GM12874 (cell line): ENCODE data around the gene CRTC1.

Experiments used
- TF ChIP-seq, protein P1 (sequence below): IDR thresholded peaks from 2 replicates; pipeline ENCODE4 v1.5.1; 2011; ENCODE audit warnings: low read depth, mild to moderate bottlenecking, control low read depth, low read length, moderate library complexity; ENCODE audit not compliant: insufficient read depth

CRTC1 gene

DNA sequence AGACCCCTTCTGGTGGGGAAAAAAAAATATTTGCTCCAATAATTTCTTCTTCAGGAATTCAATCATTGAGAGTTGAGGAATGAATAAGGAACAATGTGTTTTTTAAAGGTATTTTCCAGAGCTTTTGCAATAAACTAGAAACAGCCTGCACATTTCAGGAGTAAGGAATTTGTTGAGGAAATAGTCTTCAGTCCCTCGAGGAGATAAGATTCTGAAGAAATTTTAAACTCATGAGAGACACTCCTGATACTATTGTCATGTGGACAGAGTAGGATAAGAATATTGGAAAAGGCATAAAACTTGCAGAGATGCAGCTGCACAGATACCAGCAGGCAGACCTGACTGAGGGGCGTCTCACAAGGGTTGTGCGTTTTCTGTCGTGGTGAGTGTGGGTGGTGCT, 71.0 kb downstream of the CRTC1 start:
- TF ChIP-seq, protein P1, sequence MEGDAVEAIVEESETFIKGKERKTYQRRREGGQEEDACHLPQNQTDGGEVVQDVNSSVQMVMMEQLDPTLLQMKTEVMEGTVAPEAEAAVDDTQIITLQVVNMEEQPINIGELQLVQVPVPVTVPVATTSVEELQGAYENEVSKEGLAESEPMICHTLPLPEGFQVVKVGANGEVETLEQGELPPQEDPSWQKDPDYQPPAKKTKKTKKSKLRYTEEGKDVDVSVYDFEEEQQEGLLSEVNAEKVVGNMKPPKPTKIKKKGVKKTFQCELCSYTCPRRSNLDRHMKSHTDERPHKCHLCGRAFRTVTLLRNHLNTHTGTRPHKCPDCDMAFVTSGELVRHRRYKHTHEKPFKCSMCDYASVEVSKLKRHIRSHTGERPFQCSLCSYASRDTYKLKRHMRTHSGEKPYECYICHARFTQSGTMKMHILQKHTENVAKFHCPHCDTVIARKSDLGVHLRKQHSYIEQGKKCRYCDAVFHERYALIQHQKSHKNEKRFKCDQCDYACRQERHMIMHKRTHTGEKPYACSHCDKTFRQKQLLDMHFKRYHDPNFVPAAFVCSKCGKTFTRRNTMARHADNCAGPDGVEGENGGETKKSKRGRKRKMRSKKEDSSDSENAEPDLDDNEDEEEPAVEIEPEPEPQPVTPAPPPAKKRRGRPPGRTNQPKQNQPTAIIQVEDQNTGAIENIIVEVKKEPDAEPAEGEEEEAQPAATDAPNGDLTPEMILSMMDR = no peak

DNA sequence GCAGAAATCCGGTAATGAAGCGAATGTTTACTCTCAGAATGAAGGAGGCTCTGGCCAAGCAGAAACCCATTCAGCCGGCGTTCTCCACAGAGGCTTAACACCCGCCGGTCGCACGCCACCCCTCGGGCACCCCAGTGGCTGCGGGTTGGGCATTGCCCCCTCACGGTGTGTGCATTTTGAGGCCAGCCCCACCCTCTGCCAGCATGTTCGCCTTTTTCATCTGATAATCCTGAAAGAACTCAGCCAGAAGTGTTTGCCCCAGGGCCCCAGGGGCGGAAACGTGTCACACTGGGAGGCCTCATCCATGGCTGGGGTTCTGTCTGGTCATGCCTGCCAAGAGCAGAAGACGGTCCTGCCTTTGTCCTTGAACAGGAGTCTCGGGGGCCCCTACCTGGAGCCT, 73.4 kb downstream of the CRTC1 start:
- TF ChIP-seq, protein P1 = no peak

DNA sequence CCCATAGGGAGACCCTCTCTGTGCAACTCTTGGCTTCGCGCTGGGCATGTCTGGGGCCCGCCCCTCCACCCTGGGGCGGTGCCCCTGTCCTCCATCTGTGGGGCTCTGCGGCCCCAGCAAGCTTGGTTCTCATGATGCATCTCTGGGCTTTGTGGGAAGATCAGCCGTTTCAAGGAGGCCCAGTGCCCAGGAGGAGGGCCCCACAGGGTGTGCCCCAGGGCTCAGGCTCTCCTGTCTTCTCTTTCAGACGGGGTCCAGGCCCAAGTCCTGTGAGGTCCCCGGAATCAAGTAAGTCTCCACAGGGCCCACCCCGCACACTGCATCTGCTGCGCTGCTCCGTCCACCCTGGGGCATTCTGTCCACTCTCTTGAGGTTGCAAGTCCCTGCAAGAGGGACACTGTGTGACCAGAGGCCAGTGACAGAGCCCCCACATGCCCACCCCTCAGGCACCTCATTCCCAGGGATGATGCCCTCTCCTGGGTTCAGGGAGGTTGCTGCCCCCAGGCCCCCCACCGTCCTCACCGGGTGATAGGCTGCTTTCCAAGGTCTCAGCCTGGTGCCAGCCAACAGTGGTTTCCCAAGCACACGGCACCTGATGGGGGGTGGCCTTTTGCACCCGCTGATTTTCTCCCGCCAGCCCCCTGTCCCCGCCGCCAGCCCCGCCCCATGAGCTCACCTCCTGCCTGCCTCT, 76.0 kb downstream of the CRTC1 start:
- TF ChIP-seq, protein P1 = no peak

DNA sequence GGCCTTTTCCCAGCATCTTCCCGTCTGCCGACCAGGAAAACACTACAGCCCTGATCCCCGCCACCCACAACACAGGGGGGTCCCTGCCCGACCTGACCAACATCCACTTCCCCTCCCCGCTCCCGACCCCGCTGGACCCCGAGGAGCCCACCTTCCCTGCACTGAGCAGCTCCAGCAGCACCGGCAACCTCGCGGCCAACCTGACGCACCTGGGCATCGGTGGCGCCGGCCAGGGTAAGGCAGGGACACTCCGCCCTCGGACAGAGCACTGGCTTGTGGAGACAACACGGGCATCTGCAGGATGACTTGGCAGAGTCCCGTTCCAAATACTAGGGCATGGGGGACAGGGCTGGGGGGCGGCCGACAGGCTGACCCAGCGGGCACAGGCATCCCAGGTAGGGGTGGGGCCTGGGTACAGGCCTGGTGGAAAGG, 76.5 kb downstream of the CRTC1 start:
- TF ChIP-seq, protein P1 = no peak

DNA sequence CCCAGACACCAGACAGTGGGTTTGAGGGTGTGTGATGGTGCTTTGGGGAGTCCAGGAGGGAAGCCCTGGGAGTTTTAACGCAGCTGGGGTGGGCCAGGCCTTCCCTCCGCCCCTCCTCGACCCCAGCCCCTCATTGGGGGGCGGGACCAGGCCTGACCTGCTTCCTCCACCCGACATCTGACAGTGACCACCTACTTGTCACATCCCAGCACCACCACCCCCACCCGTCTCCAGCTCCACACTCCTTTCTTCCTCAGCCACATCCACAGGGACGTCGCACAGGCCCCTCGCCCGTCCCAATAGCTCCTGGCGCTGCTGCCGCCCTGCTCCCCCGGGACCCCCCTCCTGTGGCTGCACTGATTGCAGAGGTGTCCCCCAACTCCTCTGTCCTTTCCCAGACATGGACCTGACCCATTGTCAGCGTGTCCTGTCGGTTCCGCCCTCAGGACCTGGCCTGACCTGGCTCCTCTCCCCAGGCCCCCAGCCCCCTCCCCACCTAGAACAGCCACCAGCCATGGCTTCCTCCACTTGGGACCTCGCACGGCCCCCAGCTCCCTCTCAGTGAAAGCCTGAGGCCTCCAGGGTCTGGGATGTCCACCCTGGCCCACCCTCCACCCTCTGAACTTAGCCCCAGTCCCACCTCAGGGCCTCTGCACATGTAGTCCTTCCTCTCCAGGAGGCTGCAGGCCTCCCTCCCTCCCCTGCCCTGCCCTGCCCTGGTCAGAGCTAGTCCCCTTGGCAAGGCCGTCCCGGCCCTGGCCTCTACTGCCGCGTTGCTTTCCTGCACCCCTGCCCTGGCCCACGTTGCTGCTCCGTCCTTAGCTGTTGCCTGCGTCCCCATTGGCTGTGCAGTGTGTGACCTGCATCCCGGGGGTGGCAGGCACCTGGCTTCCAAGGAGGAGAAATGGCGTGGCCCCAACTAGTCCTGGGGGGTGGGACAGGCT, 77.2 kb downstream of the CRTC1 start:
- TF ChIP-seq, protein P1 = no peak

DNA sequence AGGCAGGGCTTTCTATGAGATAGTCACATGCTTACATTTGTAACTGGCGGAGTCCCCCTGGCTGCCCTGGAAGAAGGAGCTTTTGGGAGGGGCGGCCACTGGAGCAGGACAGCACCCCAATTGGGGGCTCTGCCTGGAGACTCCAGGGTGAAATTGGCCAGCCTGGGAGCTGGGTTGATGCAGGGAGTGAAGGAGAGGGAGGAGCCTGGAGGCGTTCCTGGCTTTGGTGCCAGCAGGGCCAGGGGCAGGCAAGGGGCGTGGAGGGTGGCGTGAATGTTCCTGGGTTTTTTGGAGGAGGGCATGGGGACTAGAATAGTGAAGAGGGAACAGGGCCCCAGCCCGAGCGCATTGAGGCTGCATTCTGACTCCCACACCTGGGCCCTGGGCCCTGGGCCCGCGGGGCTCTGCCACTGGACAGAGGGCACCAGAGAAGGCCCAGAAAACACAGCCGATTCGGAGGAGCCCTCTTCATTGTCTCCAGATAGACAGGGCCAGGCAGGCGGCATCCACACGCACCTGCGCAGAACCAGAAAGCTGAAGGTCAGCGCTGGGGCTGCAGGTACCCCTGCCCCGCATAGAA, 78.1 kb downstream of the CRTC1 start:
- TF ChIP-seq, protein P1 = no peak

DNA sequence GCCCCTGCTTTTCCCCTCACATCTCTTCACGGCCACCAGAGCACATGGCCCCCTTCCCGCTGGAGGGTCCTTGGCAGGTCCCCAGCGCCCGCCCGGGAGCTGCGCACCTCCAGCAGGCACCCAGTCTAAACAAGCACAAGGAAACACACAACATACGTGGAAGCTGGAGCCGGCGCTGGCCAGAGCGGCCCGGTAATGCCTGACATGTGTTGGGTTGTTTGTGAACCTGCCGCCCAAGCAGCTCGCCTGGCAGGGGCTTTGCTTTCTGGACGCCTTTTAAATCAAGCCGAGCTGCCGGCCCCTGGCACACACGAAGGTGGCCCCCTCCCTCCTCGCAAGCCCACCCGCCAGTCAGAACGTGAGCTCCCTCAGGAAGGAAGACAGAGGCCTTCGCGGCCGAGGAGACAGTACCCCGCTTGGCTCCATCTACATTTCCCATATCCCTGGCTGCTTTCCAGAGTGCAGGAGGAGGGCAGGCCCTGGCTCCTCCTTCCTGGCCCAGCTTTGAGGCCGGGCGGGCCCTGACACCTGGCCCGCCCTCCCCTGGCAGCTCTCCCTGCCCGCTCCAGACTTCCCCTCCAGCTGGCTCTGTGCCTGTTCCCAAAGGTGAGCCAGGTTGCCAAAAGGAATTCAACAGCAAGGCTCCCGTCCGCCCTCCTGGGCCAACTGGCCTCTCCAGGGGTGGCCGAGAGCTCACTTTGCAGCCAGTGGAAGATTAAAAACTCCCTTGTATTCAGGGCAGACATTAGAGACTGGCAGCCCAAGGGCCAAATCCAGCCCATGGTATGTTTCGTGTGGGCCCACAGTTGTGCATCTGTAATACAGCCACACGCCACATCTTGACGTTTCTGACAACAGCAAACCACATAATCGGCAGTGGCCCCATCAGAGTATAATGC, 78.9 kb downstream of the CRTC1 start:
- TF ChIP-seq, protein P1 = no peak
